GM19324 (cell line): ENCODE results near the gene RABGEF1.
"Not testable (repeated sequence)": the region's sequence is repeated elsewhere in the genome, so short reads cannot be mapped to it uniquely, and the experiment has no call there.

Source experiments
- ATAC-seq: cut with Tn5 transposase; IDR thresholded peaks from one replicate; pipeline ENCODE4 v1.9.1; 2021; ENCODE audit warnings: mild to moderate bottlenecking, moderate library complexity; ENCODE audit not compliant: unreplicated experiment, low FRiP score

Gene RABGEF1

GRCh38 chr7:66845379-66846095, 105.0 kb downstream of the RABGEF1 start:
- no peak for ATAC-seq

GRCh38 chr7:66846096-66846445, 105.5 kb downstream of the RABGEF1 start:
- ATAC-seq = not testable (repeated sequence)

GRCh38 chr7:66847523-66847855, 107.0 kb downstream of the RABGEF1 start:
- not testable (repeated sequence) for ATAC-seq

GRCh38 chr7:66847879-66848790, 107.6 kb downstream of the RABGEF1 start:
- ATAC-seq = no peak

- ATAC-seq = no peak
These were observed 118.8 kb downstream of the RABGEF1 start for GRCh38 chr7:66859339-66859738.

GRCh38 chr7:66859794-66860645, 119.5 kb downstream of the RABGEF1 start:
- ATAC-seq = no peak

- no peak for ATAC-seq
These were observed 120.2 kb downstream of the RABGEF1 start for GRCh38 chr7:66860767-66861166.
